Measurements from ENCODE around the gene SPATS2L. TPM values are rescaled to one million over a fixed set of nuclear protein-coding genes. Genes with fewer than 3 reads are reported as not detected.

The SPATS2L gene
- total and polyA plus RNA-seq, 2 experiments from 2014 or later = 118 to 154 TPM

- TF ChIP-seq ZNF462 (CRISPR knock-in tag; IDR thresholded peaks at IDR 0.05) = no peak
- TF ChIP-seq EZH2phosphoT487 (IDR thresholded peaks at IDR 0.05; ENCODE audit: unreplicated experiment) = no peak
- no peak for TF ChIP-seq POLR2AphosphoS5 (IDR thresholded peaks at IDR 0.05; ENCODE audit: low read depth)
- no peak for TF ChIP-seq NANOG (IDR thresholded peaks at IDR 0.05; ENCODE audit: borderline replicate concordance)
- no peak for TF ChIP-seq ZNF114 (CRISPR knock-in tag; IDR thresholded peaks at IDR 0.05)
- TF ChIP-seq REST (IDR thresholded peaks at IDR 0.05; ENCODE audit: unreplicated experiment) = no peak
- TF ChIP-seq, protein P1, sequence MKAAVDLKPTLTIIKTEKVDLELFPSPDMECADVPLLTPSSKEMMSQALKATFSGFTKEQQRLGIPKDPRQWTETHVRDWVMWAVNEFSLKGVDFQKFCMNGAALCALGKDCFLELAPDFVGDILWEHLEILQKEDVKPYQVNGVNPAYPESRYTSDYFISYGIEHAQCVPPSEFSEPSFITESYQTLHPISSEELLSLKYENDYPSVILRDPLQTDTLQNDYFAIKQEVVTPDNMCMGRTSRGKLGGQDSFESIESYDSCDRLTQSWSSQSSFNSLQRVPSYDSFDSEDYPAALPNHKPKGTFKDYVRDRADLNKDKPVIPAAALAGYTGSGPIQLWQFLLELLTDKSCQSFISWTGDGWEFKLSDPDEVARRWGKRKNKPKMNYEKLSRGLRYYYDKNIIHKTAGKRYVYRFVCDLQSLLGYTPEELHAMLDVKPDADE (IDR thresholded peaks at IDR 0.05) = no peak
- no peak for TF ChIP-seq STAT1 (IDR thresholded peaks at IDR 0.05; ENCODE audit: unreplicated experiment)
These were observed 43.2 kb upstream of the SPATS2L start (continued) for GRCh38 chr2:200263279-200263678.

Data from GM23338 (cell line).